Muscle layer of colon (tissue), 2 donors: ENCODE measurements around the gene GNPDA1.

Experiments
- H3K27ac ChIP-seq: one replicate; pipeline ENCODE4 v1.7.0; 2013; ENCODE audit warnings: low read depth, mild to moderate bottlenecking, low read length, moderate library complexity
- H3K27me3 ChIP-seq, 2 donors: one replicate each; pipeline ENCODE4 v1.7.0; 2013; ENCODE audit warnings: low read length in 2 of 2, mild to moderate bottlenecking in 2 of 2; ENCODE audit not compliant: insufficient read depth in 2 of 2, control insufficient read depth in 1 of 2
- H3K36me3 ChIP-seq: one replicate; pipeline ENCODE4 v1.7.0; 2013; ENCODE audit warnings: mild to moderate bottlenecking, low read length; ENCODE audit not compliant: insufficient read depth
- H3K4me1 ChIP-seq: one replicate; pipeline ENCODE4 v1.7.0; 2013; ENCODE audit warnings: mild to moderate bottlenecking, low read length; ENCODE audit not compliant: insufficient read depth
- H3K4me3 ChIP-seq, 2 donors: one replicate each; pipeline ENCODE4 v1.7.0; 2013; ENCODE audit warnings: low read length in 2 of 2, low read depth in 1 of 2, mild to moderate bottlenecking in 1 of 2, moderate library complexity in 1 of 2
- H3K9ac ChIP-seq: one replicate; pipeline ENCODE4 v1.7.0; 2013; ENCODE audit warnings: low read length
- H3K9me3 ChIP-seq: one replicate; pipeline ENCODE4 v1.7.0; 2013; ENCODE audit warnings: mild to moderate bottlenecking, low read length
- donor health status: abdominal sarcoma.
- donor health status: Adenocarcinoma of cecum.

The GNPDA1 gene

DNA sequence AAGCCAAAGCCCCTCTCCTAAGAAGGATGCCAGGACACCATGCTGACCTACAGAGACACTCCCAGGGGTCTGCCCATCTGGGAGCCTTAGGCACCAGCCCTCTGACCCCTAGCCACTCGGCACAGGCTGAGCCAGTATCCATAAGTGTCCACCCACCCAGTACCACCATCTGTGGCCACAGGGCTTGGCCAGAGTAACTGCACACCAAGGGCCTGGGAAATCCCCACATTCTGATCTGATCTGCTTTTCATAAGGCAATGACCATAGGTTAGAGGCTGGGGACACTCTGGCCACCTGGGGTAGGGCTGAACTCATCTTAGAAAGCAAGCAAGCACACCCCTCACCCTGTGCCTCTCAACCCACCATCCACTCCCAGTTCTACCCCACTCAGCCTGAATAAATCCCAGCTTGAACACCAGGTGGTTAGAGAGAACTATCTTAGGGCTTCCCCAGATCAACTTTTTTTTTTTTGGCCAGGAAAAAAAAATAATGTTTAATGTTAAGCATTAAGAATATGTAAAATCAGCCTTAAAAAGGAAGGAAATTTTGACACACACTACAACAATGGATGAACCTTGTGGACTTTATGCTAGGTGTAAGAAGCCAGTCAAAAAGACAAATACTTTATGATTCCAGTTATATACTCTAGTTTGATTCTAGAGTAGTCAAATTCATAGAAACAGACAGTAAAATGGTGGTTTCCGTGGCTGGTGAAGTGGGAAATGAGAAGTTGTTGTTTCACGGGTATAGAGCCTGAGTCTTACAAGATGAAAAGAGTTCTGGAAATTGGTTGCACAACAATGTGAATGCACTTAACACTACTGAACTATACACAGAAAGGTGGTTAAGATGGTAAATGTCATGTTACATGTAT lies 6.2 kb downstream of the GNPDA1 start:
- Histone ChIP-seq H3K9ac (no peak overlapping the region), H3K4me1 (peaks cover 4% of the 10 kb centered on the region)

DNA sequence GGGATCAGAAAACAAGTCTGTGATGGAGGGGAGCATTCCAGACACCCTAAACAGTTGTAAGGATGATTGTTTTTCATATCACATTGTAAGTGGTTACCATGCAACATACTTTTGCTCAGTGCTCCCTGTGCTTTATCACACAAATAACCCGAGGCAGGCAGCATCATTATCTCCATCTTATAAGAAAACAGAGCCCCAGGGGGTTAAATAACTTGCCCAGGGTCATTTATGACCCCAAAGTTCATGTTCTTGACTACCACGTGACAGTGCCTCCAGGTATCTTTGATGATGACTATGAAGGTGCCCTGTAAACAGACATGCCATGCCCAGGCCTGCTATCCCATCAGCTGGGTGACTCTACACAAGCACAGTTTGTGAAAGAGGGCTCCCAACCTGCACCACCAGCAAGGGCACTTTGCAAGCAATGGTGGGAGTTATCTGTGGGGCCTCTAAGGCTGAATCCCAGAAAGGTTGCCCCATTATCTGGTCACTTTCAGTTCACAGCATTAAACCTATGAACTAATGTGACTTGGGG lies 9.5 kb downstream of the GNPDA1 start:
- Histone ChIP-seq H3K36me3 (peaks cover 59% of the 10 kb centered on the region), H3K27ac (no peak overlapping the region), H3K9ac (no peak overlapping the region), H3K9me3 (no peaks in the 10 kb centered on the region), H3K4me3 (no peak overlapping the region), H3K4me1 (no peaks in the 10 kb centered on the region), H3K27me3 (no peaks in the 10 kb centered on the region)

More for the DNA sequence above, 6.2 kb downstream of the GNPDA1 start:
- Histone ChIP-seq H3K27ac (no peak overlapping the region), H3K36me3 (peaks cover 48% of the 10 kb centered on the region), H3K4me3 (no peak overlapping the region), H3K9me3 (no peaks in the 10 kb centered on the region), H3K27me3 (no peaks in the 10 kb centered on the region)

DNA sequence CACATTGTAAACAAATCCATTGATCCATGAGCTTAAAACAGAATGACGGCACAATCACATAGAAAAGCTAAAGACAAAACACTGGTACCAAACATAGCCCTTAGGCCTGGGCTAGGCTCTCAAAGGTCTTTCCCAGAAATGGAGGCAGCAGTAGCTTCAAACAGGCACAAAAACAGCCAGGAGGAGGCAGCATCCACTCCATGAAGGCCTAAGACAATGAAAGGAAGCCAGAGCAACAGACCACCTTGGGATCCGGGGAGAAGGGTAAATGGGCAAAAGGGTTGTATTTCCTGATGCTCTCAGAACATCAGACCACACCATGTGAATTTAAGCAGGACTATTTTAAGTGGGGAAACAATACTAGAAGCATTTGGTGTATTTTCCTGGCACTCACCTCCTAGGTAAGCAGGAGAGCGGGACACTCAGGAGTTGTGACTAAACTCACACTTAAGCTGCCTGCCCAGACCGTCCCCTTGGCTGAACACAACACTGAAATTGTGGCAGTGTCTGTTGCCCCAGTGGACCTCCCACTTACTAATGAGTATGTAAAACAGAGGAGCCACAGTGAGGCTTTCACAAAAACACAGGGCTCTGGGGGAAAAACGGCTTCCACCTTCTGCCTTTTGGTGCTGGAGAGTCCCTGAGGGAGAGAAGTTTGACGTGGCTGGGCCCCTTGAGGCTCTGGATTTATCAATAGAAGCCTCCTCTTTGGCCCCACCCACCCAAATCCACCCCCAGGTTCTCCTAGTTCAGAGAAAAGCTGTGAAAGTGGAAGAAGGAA lies 11.9 kb downstream of the GNPDA1 start:
- Histone ChIP-seq H3K27me3 (no peaks in the 10 kb centered on the region), H3K9ac (no peak overlapping the region), H3K9me3 (no peaks in the 10 kb centered on the region), H3K27ac (no peak overlapping the region), H3K36me3 (peaks cover 47% of the 10 kb centered on the region), H3K4me1 (no peaks in the 10 kb centered on the region), H3K4me3 (no peak overlapping the region)

DNA sequence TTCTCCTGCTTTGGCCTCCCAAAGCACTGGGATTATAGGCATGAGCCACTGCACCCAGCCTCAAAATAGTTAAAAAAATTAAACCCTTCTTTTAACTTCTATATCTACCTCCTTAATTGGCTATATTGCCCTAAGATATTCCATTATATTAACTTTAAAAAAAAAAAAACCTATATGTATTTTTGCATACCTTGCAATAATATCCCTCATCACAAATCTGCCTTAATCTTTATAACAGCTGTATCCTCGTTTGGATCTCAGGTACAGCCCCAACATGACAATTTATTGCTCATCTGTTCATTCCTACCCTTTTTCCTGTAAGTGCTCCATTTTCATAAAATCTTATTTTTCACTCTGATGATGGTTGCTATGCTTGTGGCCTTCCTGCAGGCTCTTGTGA lies 12.7 kb downstream of the GNPDA1 start:
- H3K9me3 ChIP-seq: no peaks in the 10 kb centered on the region
- H3K36me3 ChIP-seq: peaks cover 42% of the 10 kb centered on the region
- H3K27me3 ChIP-seq: no peaks in the 10 kb centered on the region
- no peak overlapping the region for H3K4me3 ChIP-seq
- H3K27ac ChIP-seq: no peak overlapping the region
- no peaks in the 10 kb centered on the region for H3K4me1 ChIP-seq
- H3K9ac ChIP-seq: no peak overlapping the region

DNA sequence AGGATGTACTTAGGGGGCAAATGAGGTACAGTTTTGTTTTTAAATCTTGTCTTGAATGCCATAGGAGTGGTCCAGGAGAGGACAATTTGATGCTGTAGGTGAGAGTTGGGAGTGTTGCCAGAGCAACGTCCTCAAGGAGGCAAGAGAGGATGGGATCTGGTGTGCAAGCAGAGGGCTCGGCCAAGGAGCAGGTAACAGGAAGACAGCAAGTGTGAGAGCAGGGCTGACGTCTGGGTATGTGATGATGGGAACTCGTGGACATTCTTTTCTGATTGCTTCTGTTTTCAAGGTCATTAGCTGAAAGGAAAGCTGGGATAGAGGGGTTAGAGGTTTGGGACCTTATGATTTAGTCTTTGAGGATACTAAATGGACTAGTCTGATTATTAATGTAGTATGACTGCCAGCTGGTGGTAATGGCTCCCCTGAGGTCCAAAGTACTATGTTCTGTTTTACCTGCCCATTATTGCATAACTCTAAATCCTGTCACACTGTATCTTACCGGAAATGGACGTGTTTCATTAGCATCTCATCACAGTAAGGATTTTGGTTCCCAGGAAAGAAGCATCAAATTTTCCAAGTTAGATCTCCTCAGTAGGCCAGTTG lies 15.4 kb downstream of the GNPDA1 start:
- no peak overlapping the region for H3K4me3 ChIP-seq
- no peaks in the 10 kb centered on the region for H3K9me3 ChIP-seq
- H3K4me1 ChIP-seq: no peaks in the 10 kb centered on the region
- no peak overlapping the region for H3K27ac ChIP-seq
- no peak overlapping the region for H3K9ac ChIP-seq
- H3K36me3 ChIP-seq: peaks cover 48% of the 10 kb centered on the region
- H3K27me3 ChIP-seq: no peaks in the 10 kb centered on the region

DNA sequence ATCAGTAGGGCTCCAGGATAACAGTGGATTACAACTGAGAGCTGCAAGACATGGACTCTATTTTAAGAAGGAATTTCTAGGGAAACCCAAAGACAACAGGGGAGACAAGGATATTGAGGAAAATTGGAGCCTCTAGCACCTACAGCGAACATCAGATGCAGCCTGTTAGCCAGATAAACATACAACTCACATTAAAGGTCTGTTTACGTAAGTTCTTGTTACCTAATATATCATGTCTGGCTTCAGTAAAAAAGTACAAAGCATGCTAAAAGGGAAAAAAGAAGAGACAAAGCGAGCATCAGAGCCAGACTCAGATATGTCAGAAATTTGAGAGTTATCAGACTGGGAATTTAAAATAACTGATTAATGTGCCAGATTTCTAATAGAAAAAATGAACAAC lies 17.2 kb downstream of the GNPDA1 start:
- Histone ChIP-seq H3K4me1 (no peaks in the 10 kb centered on the region), H3K36me3 (peaks cover 38% of the 10 kb centered on the region), H3K27ac (no peak overlapping the region), H3K27me3 (no peaks in the 10 kb centered on the region), H3K4me3 (no peak overlapping the region), H3K9ac (no peak overlapping the region), H3K9me3 (no peaks in the 10 kb centered on the region)

DNA sequence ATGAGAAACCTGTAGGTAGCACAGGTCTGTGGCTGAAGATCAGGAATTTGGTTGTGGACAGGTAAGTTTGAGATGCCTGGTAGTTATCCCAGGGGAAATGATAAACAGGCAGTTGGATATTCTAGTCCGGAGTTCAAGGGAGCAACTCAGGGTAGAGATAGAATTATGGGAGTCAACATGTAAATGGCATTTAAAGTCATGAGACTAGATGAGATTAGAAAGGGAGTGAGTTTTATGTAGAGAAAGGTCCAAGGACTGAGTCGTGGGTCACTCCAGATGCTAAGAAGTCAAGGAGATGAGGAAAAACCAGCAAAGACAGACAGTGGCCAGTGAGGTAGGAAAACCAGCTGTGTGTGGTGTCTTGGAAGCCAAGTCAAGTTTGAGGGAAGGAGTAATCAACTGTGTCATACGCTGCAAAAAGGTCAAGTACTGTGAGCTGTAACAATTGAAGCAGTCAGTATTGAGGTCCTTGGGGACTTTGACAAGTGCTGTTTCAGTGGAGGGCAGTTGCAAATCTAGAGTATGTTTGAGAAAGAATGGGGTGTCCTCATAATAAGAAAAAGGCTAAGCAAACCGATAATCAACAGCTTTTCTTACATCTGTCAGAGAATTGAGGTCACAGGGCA lies 18.2 kb downstream of the GNPDA1 start:
- H3K4me1 ChIP-seq: no peaks in the 10 kb centered on the region
- H3K9me3 ChIP-seq: no peaks in the 10 kb centered on the region
- H3K36me3 ChIP-seq: peaks cover 35% of the 10 kb centered on the region
- H3K9ac ChIP-seq: no peak overlapping the region
- H3K4me3 ChIP-seq: no peak overlapping the region
- H3K27ac ChIP-seq: no peak overlapping the region
- no peaks in the 10 kb centered on the region for H3K27me3 ChIP-seq

DNA sequence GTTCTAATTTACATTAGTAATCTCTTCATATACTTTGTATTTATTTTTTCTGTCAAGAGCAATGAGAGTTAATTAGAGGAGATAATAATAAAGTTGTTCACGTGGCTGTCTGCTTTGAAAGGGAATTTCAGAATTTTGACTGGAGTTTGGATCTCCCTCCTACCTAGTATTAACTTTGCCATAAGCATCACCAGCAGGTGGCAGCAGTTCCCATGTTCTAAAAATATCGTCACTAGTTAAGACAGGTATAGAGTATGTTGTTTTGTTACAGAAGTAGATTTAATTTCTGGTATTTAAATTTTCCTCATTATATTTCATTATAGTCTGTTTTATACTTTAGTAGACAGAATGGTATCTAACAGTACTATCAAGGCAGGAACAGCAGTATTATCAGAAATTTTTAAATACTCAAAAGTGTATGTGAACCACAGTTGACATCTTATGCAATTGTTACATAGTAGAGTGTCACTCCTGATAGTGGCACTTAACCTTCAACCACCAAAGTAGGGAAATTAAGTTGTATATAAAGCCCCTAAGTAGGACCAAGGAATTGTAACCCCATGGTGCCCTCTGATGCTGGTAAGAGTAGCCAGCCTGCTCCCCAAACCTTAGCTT lies 20.4 kb downstream of the GNPDA1 start:
- H3K27me3 ChIP-seq: no peaks in the 10 kb centered on the region
- no peaks in the 10 kb centered on the region for H3K9me3 ChIP-seq
- peaks cover 27% of the 10 kb centered on the region for H3K36me3 ChIP-seq
- H3K4me3 ChIP-seq: no peak overlapping the region
- no peak overlapping the region for H3K27ac ChIP-seq
- H3K9ac ChIP-seq: no peak overlapping the region
- H3K4me1 ChIP-seq: no peaks in the 10 kb centered on the region

DNA sequence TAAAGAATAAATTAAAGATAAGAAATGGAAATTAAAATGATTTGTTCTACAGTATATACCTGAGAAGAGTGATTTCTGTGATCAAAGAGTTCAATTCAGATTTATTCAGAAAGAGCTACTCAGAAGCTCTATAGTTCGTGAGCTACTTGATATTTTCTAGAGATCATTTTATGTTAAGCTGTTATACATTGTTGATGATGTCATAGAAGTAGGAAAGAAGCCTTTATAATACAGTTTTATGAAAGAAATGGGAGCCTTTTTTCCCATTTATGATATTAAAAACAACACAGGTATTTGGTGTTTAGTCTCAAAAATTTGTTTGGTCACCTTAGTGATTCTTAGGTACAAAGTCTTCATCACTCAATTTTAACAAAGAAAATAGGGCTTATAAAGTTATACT lies 23.1 kb downstream of the GNPDA1 start:
- H3K9ac ChIP-seq: no peak overlapping the region
- H3K9me3 ChIP-seq: no peaks in the 10 kb centered on the region
- no peak overlapping the region for H3K27ac ChIP-seq
- no peaks in the 10 kb centered on the region for H3K27me3 ChIP-seq
- no peak overlapping the region for H3K4me3 ChIP-seq
- peaks cover 46% of the 10 kb centered on the region for H3K36me3 ChIP-seq
- H3K4me1 ChIP-seq: no peaks in the 10 kb centered on the region

DNA sequence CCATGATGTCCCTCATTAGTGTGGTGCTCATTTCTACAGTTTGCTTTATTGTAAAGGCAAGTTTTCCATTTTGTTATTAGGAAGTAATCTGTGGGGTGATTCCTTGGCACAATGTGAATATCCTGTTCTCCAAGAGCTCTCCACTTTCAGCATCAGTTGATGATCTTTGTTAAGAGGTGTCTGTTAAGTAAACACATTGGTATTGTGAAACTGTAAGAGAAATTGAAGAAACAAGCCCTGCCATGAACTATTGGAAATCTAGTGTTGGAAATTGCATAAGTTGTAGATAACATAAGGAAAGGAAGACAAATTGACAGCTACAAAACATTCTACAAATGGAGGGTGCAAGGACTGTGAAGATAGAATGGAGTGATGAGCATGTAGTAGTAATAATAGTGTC lies 26.8 kb downstream of the GNPDA1 start:
- Histone ChIP-seq H3K9ac (no peak overlapping the region), H3K27me3 (no peaks in the 10 kb centered on the region), H3K4me1 (no peaks in the 10 kb centered on the region), H3K9me3 (no peaks in the 10 kb centered on the region), H3K4me3 (no peak overlapping the region), H3K36me3 (peaks cover 58% of the 10 kb centered on the region), H3K27ac (no peak overlapping the region)

DNA sequence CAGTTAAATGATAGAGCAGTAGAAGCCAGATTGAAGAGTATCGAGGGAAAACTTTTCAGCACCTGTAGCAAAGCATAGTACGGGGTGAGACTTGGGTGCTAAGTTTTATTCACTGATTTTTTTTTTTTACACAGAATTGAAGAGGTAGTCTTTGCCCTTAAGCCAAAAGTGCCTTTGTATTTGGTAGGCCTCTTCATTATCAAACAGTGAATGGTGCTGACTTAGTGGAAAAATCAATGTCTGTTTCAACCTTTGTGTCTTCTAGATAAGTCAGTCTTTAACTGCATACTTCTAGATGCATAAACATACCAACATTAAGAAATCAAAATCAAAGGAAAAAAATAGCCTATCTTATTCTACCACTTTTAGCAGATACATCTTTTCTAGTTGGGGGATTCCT lies 30.2 kb downstream of the GNPDA1 start:
- H3K36me3 ChIP-seq: peaks cover 88% of the 10 kb centered on the region
- no peaks in the 10 kb centered on the region for H3K9me3 ChIP-seq
- no peaks in the 10 kb centered on the region for H3K27me3 ChIP-seq
- no peak overlapping the region for H3K9ac ChIP-seq
- H3K4me1 ChIP-seq: peaks cover 8% of the 10 kb centered on the region
- no peak overlapping the region for H3K4me3 ChIP-seq
- H3K27ac ChIP-seq: no peak overlapping the region
